K562 (cell line): ENCODE results near the gene TAF8. TPM values are rescaled to one million over a fixed set of nuclear protein-coding genes. Genes with fewer than 3 reads are reported as not detected.
A peak's percentile ranks its signal among the peaks of the same experiment; 100 is the strongest.

Source experiments
- HDAC1 ChIP-seq, 2 experiments: fragments of 450-650 bp; IDR thresholded peaks; 2 replicates each; pipeline ENCODE4 v1.6.1; 2016 to 2017; ENCODE audit warnings: inconsistent platforms in 1 of 2, mild to moderate bottlenecking in 1 of 2, moderate library complexity in 1 of 2
- HDAC2 ChIP-seq: fragments of 450-650 bp; IDR thresholded peaks from 2 replicates; pipeline ENCODE4 v1.6.1; 2016; ENCODE audit warnings: mild to moderate bottlenecking
- HEY1 ChIP-seq: fragments of 250-450 bp; sonication (Bioruptor Pico); IDR thresholded peaks from 2 replicates; pipeline ENCODE4 v1.5.0; 2020; ENCODE audit warnings: mild to moderate bottlenecking, moderate library complexity, borderline replicate concordance
- JUNB ChIP-seq: fragments of 450-650 bp; formaldehyde crosslinking; conservative IDR thresholded peaks from 2 replicates; pipeline ENCODE4 v1.4.0; 2020; ENCODE audit warnings: mild to moderate bottlenecking
- MTF1 ChIP-seq: fragments of 250-450 bp; sonication (Bioruptor Pico); IDR thresholded peaks from 2 replicates; pipeline ENCODE4 v1.9.0; 2021; ENCODE audit warnings: moderate library complexity, mild to moderate bottlenecking, inconsistent platforms, borderline replicate concordance
- NR3C1 ChIP-seq: sonication (generic); formaldehyde crosslinking; IDR thresholded peaks from 2 replicates; pipeline ENCODE4 v1.8.1; 2022; ENCODE audit warnings: missing genetic modification reagents
- PHB ChIP-seq: fragments of 250-450 bp; sonication (Bioruptor Pico); IDR thresholded peaks from 2 replicates; pipeline ENCODE4 v1.5.0; 2021
- PHF8 ChIP-seq: fragments of 200-600 bp; sonication (generic); IDR thresholded peaks from 2 replicates; pipeline ENCODE4 v1.6.1; 2012; ENCODE audit warnings: mixed run types, mild to moderate bottlenecking, inconsistent platforms, low read length, moderate library complexity, borderline replicate concordance
- PREB ChIP-seq: sonication (generic); formaldehyde crosslinking; IDR thresholded peaks from 2 replicates; pipeline ENCODE4 v1.8.1; 2023; ENCODE audit warnings: mild to moderate bottlenecking, missing genetic modification reagents
- PRMT5 ChIP-seq: sonication (generic); formaldehyde crosslinking; IDR thresholded peaks from 2 replicates; pipeline ENCODE4 v1.5.0; 2020; ENCODE audit warnings: missing genetic modification reagents
- RBM39 ChIP-seq: fragments of 200-400 bp; formaldehyde crosslinking; optimal IDR thresholded peaks from 2 replicates; pipeline ENCODE3; 2018; ENCODE audit warnings: low read depth, low read length
- RNF2 ChIP-seq: sonication (generic); IDR thresholded peaks from 2 replicates; pipeline ENCODE4 v1.6.1; 2016
- SOX6 ChIP-seq: fragments of 450-650 bp; IDR thresholded peaks from 2 replicates; pipeline ENCODE4 v1.6.1; 2014; ENCODE audit warnings: mild to moderate bottlenecking
- TBP ChIP-seq: optimal IDR thresholded peaks from 2 replicates; pipeline ENCODE3; 2011; ENCODE audit warnings: low read depth, low read length, improper control_type of control experiment
- ZFP1 ChIP-seq: fragments of 450-650 bp; formaldehyde crosslinking; IDR thresholded peaks from 2 replicates; pipeline ENCODE4 v1.4.0; 2020; ENCODE audit warnings: mild to moderate bottlenecking, mixed read lengths
- ZNF197 ChIP-seq: fragments of 200-800 bp; sonication (Bioruptor generic); IDR thresholded peaks from 2 replicates; pipeline ENCODE4 v1.6.1; 2016; ENCODE audit warnings: low read depth, missing genetic modification characterization, missing compliant biosample characterization
- ZNF507 ChIP-seq: conservative IDR thresholded peaks from 2 replicates; pipeline ENCODE4 v1.6.1; 2017; ENCODE audit warnings: missing genetic modification characterization, missing compliant biosample characterization
- polyA plus RNA-seq, 8 experiments: library from polyadenylated mRNA; depleted of rRNA in 4 of 8; stranded (reverse) in 5 of 8; unstranded in 3 of 8; fragments of >200 nt; fragmentation: Nextera tagmentation in 2 of 8; fragmentation: Illumina TruSeq in 1 of 8; extraction: Ambion mirVana in 2 of 8; extraction: Trizol in 1 of 8; gene quantifications; 2 replicates each; pipeline versions ENCODE4 v1.2.1 to v1.2.3, GENCODE V29; 2011 to 2014; ENCODE audit warnings: inconsistent platforms in 1 of 8, missing spikeins in 1 of 8
- total RNA-seq, 7 experiments: library from RNA; depleted of rRNA in 6 of 7; stranded (reverse); fragments of >200 nt in 6 of 7; fragmentation: Illumina TruSeq in 2 of 7; extraction: Trizol in 2 of 7; gene quantifications; 2 replicates each; pipeline versions ENCODE4 v1.2.1 to v1.2.3, GENCODE V29; 2011 to 2021; ENCODE audit warnings: low replicate concordance in 1 of 7
- TF ChIP-seq, protein P1 (sequence below): fragments of 250-450 bp; sonication (Bioruptor Pico); IDR thresholded peaks from 2 replicates; pipeline ENCODE4 v1.4.0; 2020

The TAF8 gene
- total and polyA plus RNA-seq, 9 of the 15 experiments (the other 6 are each of a cell fraction or from before 2014, with no cell fraction given), result 29.4 to 84.0 (median 52.6) TPM

GRCh38 chr6:42050297-42051267 lies at the start of gene TAF8 (continued):
- TF ChIP-seq ZNF507 (tag), result no peak
- no peak for TF ChIP-seq PRMT5 (CRISPR knock-in tag)
- peak; percentile 96 for TF ChIP-seq TBP
- no peak for TF ChIP-seq PREB
- TF ChIP-seq HDAC1 (IDR thresholded peaks at IDR 0.05), result peak; percentile 21 to 86; a peak in 2 of 4 replicates
- TF ChIP-seq SOX6, result 0 out of 2 replicates have a peak, but pooled peaks have one; percentile 12
- no peak for TF ChIP-seq HEY1 (CRISPR knock-in tag)
- no peak for TF ChIP-seq RBM39
- TF ChIP-seq NR3C1, result no peak
- no peak for TF ChIP-seq MTF1 (CRISPR knock-in tag)
- TF ChIP-seq HDAC2, result peak; percentile 73; the same call in 1 of the 2 replicates
- peak; percentile 74 for TF ChIP-seq RNF2
- TF ChIP-seq ZNF197 (CRISPR knock-in tag), result no peak
- 0 out of 2 replicates have a peak, but pooled peaks have one; percentile 16 for TF ChIP-seq JUNB
- peak; percentile 100 for TF ChIP-seq PHF8
- TF ChIP-seq, protein P1, sequence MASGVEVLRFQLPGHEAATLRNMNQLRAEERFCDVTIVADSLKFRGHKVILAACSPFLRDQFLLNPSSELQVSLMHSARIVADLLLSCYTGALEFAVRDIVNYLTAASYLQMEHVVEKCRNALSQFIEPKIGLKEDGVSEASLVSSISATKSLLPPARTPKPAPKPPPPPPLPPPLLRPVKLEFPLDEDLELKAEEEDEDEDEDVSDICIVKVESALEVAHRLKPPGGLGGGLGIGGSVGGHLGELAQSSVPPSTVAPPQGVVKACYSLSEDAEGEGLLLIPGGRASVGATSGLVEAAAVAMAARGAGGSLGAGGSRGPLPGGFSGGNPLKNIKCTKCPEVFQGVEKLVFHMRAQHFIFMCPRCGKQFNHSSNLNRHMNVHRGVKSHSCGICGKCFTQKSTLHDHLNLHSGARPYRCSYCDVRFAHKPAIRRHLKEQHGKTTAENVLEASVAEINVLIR, result peak; percentile 76
- no peak for TF ChIP-seq ZFP1
- 0 out of 2 replicates have a peak, but pooled peaks have one; percentile 58 for TF ChIP-seq PHB
